ENCODE data around the gene RGS4.

GRCh38 chr1:163076981-163077761 lies 8.0 kb downstream of the RGS4 start:
- TF ChIP-seq SP1 (IDR thresholded peaks at IDR 0.05), result no peak
- TF ChIP-seq FOXA1 (IDR thresholded peaks at IDR 0.05), result no peak

All from HEK293T (cell line).